GM19328 (cell line): ENCODE data around the gene LMF1.

Source experiments
- ATAC-seq: cut with Tn5 transposase; IDR thresholded peaks from one replicate; pipeline ENCODE4 v1.9.1; 2021; ENCODE audit warnings: mild to moderate bottlenecking, moderate library complexity; ENCODE audit not compliant: unreplicated experiment

The LMF1 gene

DNA sequence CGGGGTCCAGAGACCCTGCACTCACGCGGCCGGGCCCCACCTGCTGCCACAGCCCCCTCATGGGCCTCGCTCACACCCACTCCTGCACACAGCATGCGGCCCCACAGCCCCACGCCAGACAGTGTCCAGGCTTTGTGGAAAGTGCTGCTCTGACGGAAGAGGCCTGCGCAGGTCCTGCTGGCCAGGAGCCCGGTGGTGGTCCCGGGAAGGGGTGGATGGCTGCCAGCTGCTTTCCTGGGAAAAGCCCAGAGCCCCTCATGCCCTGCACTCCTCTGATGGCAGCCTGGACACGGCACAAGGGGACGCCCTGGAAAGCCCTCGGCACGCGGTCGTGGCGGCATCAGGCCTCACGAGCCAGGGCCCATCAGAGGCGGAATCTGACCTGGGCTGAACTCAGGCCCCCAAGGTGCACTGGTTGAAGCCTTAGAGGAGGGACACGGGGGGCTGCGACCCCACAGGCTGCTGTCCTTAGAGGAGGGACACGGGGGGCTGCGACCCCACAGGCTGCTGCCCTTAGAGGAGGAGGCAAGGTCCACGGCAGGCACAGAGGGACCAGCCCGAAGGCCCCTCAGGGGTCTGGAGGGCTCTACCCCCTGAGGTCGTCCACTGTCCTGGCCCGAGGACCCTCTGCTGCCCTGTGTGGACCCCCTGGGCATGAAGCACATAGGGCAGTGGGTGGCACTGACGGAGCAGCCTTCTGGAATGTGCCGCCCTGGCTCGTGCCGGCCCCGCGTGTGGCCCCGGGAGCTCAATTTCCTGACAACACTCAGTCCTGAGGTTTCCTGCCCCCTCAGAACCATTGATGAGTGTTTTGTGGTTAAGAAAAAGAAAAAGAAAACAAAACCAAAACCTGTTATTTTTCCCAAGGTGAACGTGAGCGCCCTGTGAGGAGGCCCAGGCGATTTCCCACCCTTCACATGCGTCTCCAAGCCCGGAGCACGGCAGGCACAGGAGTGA lies 32.9 kb upstream of the LMF1 start:
- no peak for ATAC-seq

DNA sequence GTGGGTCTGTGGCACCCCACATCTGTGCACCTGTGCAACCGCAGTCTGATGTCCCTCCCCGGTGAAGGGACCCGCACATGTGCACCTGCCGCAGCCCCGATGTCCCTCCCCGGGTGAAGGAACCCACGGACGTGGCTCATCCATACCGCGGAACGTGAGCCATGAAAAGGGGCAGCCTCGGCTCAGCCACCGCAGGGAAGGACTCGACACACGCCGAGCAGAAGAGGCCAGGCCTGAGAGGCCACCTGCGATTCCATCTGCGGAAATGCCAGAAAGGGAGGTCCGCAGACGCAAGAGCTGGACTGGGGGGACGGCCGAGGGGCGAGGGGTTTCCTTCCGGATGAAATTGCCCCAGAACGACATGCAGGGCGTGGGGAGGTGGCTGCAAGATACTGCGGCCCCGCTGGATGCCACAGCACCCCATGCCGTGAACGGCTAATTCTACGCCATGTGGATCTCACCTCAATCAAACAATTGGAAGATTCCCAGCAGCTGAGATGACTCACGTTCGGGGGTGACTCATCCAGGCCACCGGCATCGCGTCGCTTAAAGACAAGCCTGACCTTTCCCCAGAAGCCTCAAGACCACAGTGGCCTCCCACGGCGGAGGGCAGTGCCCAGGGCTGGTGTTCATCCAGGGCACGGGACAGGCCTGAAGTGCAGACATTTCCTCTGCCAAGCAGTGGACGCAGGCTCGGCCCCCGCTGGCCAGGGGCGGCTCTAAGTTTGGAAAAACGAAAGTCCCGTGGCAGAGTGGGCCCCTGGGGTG lies 31.8 kb upstream of the LMF1 start:
- ATAC-seq = no peak

GRCh38 chr16:1001096-1001495 lies 30.3 kb upstream of the LMF1 start:
- ATAC-seq = no peak

DNA sequence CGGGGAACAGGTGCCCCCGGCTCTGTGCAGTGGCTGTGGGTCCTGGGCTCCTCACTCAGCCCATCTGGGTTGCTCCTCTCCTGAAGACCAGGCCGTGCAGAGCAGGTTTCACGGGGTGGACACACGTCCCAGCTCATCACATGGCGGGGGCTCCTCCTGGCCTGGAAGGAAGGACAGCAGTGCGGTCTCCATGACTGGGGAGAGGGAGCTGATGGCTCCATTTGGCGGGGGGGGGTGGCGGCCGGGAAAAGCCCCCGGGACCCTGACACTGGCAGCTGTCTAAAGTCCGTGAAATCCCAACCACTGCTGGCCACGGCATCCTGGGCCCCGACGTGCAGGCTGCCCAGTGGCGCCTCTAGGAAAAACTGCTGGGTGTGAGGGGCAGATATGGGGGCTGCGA lies 29.8 kb upstream of the LMF1 start:
- no peak for ATAC-seq

GRCh38 chr16:999677-1000076 lies 28.9 kb upstream of the LMF1 start:
- ATAC-seq = no peak

DNA sequence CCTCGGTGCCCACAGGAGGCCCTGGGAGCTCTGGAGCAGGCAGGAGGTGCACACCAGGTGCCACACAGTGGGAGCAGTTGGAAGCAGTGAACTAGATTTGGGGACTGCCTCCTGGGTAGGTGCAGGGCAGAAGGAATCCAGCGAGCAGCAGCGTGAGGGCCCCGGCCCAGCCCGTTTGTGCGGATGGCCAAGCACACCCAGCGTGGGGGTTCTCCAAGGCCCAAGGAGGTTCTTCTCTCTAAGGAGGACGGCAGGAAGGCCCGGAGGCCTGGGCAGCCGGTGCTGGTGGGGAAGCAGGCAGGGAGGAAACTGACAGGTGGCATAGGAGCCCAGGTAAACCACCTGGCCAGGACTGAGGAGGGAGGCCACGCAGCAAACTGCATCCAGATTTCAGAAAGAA lies 27.8 kb upstream of the LMF1 start:
- ATAC-seq = no peak

DNA sequence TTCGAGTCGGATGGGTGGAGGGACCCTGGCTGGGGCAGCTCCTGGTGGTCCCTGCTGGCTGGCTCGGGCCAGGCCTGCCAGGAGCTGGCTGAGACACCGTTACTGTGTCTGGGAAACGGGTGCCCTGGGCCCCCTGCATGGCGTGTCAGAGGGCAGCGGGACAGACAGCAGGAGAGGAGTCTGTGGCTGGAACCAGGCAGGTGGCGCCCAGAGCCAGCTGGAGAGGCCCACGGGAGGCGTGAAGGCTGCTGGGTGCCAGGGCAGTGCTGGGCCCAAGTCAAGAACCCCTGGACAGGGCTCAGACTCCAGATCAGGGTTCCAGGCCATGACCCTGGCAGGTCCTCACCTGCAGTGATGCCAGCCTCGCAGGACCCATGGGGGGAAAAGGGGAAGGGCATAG lies 27.4 kb upstream of the LMF1 start:
- no peak for ATAC-seq

DNA sequence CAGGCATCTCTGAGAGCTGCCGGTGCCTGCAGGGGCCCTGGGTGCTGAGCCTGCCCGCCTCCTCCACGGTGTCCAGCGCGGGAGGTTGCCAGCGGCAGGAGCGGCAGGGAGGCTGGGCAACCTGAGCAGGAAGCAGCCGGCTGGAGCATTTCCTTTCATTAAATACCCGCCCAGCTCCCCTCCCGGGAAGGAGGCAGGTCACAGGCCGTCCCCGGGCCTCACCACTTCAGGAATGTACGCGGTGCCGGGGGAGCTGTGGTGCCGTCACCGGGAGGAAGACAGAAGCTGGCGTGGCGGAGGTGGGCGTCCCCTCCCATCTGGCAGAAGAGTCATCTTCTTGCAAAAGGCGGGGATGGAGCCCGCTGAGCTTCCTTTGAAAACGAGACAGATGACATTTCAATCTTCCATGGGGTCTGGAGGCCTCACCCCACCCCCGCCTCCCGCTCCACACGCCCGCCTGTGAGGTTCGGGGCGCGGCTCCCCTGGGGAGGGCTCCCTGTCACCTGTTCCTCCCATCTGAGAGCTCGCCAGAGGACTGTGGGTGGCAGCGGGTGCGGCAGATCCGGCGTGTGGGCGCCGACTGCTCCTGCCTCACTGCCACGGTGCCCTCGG lies 26.8 kb upstream of the LMF1 start:
- ATAC-seq = no peak

DNA sequence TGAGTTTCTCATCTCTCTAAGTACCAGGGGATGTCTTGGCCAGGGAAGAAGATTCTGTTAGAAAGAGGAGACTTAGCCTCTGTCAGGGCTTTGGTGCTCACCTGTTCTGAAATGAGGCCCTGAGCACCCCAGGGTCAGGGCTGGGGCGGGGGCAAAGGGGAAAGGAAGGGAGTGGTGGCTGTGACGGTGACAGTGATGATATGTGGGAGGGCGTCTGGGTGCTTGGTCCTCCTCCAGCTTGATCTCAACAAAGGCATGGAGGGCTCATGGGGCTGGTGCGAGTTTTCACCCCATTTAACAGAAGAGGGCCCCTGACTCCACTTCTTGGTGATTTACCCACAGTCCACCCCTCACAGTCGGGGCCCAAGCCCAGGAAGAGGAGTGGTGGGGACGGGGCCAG lies 25.9 kb upstream of the LMF1 start:
- no peak for ATAC-seq

- no peak for ATAC-seq
Measured at GRCh38 chr16:995783-996182, 25.0 kb upstream of the LMF1 start.

GRCh38 chr16:995087-995486 lies 24.3 kb upstream of the LMF1 start:
- ATAC-seq = no peak

- ATAC-seq = no peak
Measured at GRCh38 chr16:993731-994130, 22.9 kb upstream of the LMF1 start.

DNA sequence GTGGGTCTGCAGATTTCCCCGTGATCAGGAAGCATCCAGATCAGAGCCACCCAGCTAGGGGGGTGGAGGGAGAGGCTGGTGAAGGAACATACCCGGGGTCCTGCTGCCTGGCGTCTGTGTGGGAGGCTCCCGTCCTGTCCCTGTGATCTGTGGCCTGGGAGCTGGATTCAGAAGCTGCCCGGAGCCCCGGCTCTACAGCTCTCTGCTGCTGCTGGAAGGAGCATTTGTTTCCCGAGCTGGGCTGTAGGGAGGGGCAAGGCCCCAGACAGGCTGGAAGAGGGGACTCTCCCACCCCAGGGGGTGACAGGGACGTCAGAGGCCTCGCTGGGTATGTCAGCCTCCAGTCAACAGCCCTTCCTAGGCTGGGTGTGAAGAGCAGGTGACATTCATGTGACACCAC lies 21.0 kb upstream of the LMF1 start:
- ATAC-seq = no peak

GRCh38 chr16:991345-991744 lies 20.6 kb upstream of the LMF1 start:
- ATAC-seq = no peak

- no peak for ATAC-seq
Measured at GRCh38 chr16:990516-991291, 19.9 kb upstream of the LMF1 start.

- no peak for ATAC-seq
Measured at GRCh38 chr16:989354-989814, 18.6 kb upstream of the LMF1 start.

DNA sequence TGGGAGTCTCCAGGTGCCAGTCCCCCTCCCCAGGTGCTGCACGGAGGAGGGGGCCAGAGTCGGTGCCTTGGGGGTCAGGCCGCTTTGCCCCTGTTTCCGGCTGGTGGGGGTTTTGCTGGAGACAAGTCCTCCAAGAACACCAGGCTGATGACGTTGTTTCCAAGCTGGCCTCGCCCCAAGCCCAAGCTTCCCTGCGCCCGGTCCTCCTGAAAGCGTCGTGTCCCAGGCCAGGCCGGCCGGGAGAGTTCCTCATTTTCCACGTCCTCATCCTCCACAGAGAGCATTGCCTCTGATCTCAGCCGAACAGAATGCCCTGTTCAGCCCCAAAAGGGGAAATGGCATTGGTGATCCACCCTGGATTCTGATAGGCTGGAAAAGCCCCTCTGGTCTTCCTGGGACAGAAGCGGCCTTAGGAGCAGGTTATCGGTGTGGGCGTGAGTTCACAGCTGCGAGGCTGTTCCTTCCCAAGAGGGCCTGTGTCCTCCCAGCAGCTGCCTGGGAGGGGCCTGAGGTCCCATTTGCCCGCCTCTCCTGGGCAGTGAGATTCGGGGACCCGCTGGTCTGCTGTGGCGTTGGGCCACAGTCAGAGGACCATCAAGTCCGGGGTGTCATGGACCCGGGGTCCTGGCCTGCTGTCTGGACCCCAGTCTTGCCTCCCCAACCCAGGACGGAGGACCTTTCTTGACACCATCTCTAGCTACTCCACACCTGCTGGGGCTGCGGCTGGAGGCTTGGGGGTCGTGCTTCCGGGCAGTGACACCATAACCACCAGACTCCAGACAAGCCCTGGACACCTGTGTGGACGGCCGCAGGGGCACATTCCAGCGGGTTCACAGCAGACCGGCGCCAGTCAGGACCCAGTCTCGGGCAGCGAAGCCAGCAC lies 17.9 kb upstream of the LMF1 start:
- no peak for ATAC-seq

DNA sequence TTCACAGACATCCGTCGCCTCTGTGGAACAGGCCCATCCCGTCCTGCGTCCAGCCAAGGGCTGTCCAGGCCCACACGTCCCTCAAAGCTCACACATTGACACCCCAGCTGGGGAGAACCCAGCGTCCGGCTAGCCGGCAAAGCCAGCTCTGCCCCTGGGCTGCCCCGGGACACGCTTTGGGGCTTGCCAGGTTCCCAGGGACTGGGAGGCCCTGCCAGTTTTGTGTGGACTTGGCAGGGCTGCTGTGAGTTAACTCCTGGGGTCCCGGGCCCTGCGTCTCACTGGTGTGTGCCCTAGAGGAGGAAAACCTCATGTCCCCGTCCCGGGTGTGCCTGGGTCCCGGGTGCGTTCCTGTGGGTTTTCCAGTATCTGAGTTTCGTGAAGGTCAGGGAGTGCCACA lies 17.1 kb upstream of the LMF1 start:
- ATAC-seq = no peak

- ATAC-seq = no peak
Measured at GRCh38 chr16:986925-987582, 16.3 kb upstream of the LMF1 start.
